ENCODE results near the gene PHF24.
"Not testable (repeated sequence)": the region's sequence is repeated elsewhere in the genome, so short reads cannot be mapped to it uniquely, and the experiment has no call there.

- TF ChIP-seq POLR2A, CTCF (IDR thresholded peaks at IDR 0.05): not testable (repeated sequence)
These were observed 18.1 kb upstream of the PHF24 start for GRCh38 chr9:34939989-34940388.
